Right lobe of liver (tissue), 6 donors: Measurements from ENCODE around the gene TRIM56. TPM values are rescaled to one million over a fixed set of nuclear protein-coding genes. Genes with fewer than 3 reads are reported as not detected.

Experiments used
- ATAC-seq, 4 donors: fragments of 200-7000 bp; cut with Tn5 transposase; one replicate each; pipeline ENCODE4 v1.9.1; 2020; ENCODE audit warnings: mild to moderate bottlenecking in 4 of 4, moderate library complexity in 4 of 4
- DNase-seq, 3 donors: peaks; one replicate each; pipeline ENCODE4 v3.0.0-alpha.2; 2020
- H3K27ac ChIP-seq, 3 donors: fragments of 200-600 bp; one replicate each; pipeline ENCODE4 v1.8.0; 2022
- H3K27me3 ChIP-seq, 2 donors: fragments of 200-600 bp; one replicate each; pipeline ENCODE4 v1.8.0; 2022
- H3K36me3 ChIP-seq, 4 donors: fragments of 200-600 bp; sonication (generic) in 1 of 4; one replicate each; pipeline versions ENCODE4 v1.5.1 to v1.8.0; 2017 to 2022; ENCODE audit warnings: control low read depth in 1 of 4
- H3K4me1 ChIP-seq, 4 donors: fragments of 200-600 bp; sonication (generic) in 1 of 4; one replicate each; pipeline versions ENCODE4 v1.5.1 to v1.8.0; 2017 to 2022; ENCODE audit warnings: control low read depth in 1 of 4
- H3K4me3 ChIP-seq, 3 donors: fragments of 200-600 bp; one replicate each; pipeline ENCODE4 v1.8.0; 2022
- H3K9me3 ChIP-seq, 4 donors: fragments of 200-600 bp; sonication (generic) in 1 of 4; one replicate each; pipeline versions ENCODE4 v1.5.1 to v1.8.0; 2017 to 2022; ENCODE audit warnings: control low read depth in 1 of 4
- POLR2A ChIP-seq: fragments of 450-650 bp; IDR thresholded peaks from one replicate; pipeline ENCODE4 v1.6.1; 2017; ENCODE audit warnings: antibody characterized with exemption, mild to moderate bottlenecking
- WGBS: methylation state at CpG from one replicate; pipeline ENCODE4 v1.1.6; 2018; ENCODE audit warnings: low coverage, low lambda C conversion rate; ENCODE audit not compliant: insufficient coverage; ENCODE audit errors: missing lambda C conversion rate; 5-methylcytosine and 5-hydroxymethylcytosine counted together
- intact Hi-C, 2 donors: fragments of 100-400 bp; cut with DNase I; formaldehyde crosslinking; loops; one replicate each; pipeline versions ENCODE4 v1.11.2 to v1.14.1; 2022
- total RNA-seq, 6 experiments: library from RNA; depleted of rRNA in 2 of 6; stranded (reverse); fragments of >200 nt in 2 of 6; fragmentation: NEBNext Ultra II Directional in 3 of 6; extraction: Animal tissue kit (Norgen Biotek cat#: 25700) in 3 of 6; gene quantifications; one replicate each; pipeline versions ENCODE4 v1.1.0 to v1.2.4, GENCODE V29; 2016 to 2023
- TF ChIP-seq, protein P1 (sequence below), 4 donors: fragments of 200-600 bp in 3 of 4; fragments of 450-650 bp in 1 of 4; IDR thresholded peaks; one replicate each; pipeline versions ENCODE4 v1.5.1 to v1.8.0; 2016 to 2022; ENCODE audit warnings: antibody characterized with exemption in 4 of 4, mild to moderate bottlenecking in 2 of 4
- donor health status: DM: no; HTN: yes; CAD: no.
- donor health status: DM: no; HTN: no; CAD: no.
- donor health status: DM: no; HTN: no; CAD: no.
- donor health status: DM: no; HTN: yes; CAD: no.
- donor health status: DM: no; HTN: yes; CAD: no.

The TRIM56 gene
- total RNA-seq, 6 experiments from 2014 or later: 9.2 to 19.7 (median 17.6) TPM

- intact Hi-C loops: no loop called here
- Histone ChIP-seq H3K4me1 (peaks cover 0 to 55% (median 25%) of the 10 kb centered on the region in 4 donors), H3K9me3 (no peaks in the 10 kb centered on the region), H3K27me3 (no peaks in the 10 kb centered on the region), H3K27ac (peak within 1 kb of the TSS; percentile 84 to 95 (median 84)), H3K36me3 (peaks cover 0 to 9% (median 4%) of the 10 kb centered on the region in 4 donors), H3K4me3 (peak within 1 kb of the TSS; percentile 31 to 42 (median 36))
- WGBS: 2% methylated on average over 11 of the region's 22 CpGs
- TF ChIP-seq, protein P1, sequence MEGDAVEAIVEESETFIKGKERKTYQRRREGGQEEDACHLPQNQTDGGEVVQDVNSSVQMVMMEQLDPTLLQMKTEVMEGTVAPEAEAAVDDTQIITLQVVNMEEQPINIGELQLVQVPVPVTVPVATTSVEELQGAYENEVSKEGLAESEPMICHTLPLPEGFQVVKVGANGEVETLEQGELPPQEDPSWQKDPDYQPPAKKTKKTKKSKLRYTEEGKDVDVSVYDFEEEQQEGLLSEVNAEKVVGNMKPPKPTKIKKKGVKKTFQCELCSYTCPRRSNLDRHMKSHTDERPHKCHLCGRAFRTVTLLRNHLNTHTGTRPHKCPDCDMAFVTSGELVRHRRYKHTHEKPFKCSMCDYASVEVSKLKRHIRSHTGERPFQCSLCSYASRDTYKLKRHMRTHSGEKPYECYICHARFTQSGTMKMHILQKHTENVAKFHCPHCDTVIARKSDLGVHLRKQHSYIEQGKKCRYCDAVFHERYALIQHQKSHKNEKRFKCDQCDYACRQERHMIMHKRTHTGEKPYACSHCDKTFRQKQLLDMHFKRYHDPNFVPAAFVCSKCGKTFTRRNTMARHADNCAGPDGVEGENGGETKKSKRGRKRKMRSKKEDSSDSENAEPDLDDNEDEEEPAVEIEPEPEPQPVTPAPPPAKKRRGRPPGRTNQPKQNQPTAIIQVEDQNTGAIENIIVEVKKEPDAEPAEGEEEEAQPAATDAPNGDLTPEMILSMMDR (IDR thresholded peaks at IDR 0.05): peak in 3 of 4 donors; percentile 33 to 44 (median 37)
- TF ChIP-seq POLR2A: peak; percentile 100
- ATAC-seq (peak; percentile 70 to 87 (median 80)), DNase-seq (peak; percentile 94 to 96 (median 95))
Observed at GRCh38 chr7:101126651-101127459, 41.6 kb downstream of the TRIM56 start, which contains the start of gene SERPINE1. Gene SERPINE1 (plus strand): TSS chr7:101127104. CDS start chr7:101128394, 1,290 bp downstream.

- H3K27me3 ChIP-seq: no peaks in the 10 kb centered on the region
- H3K36me3 ChIP-seq: peaks cover 0 to 14% (median 4%) of the 10 kb centered on the region in 4 donors
- H3K4me1 ChIP-seq: peaks cover 0 to 53% (median 24%) of the 10 kb centered on the region in 4 donors
- peak overlapping the region; percentile 31 to 42 (median 36) for H3K4me3 ChIP-seq
- intact Hi-C loops: no loop called here
- TF ChIP-seq, protein P1 (IDR thresholded peaks at IDR 0.05): no peak
- TF ChIP-seq POLR2A: no peak
- H3K9me3 ChIP-seq: no peaks in the 10 kb centered on the region
- H3K27ac ChIP-seq: peak overlapping the region; percentile 70 to 95 (median 84)
- 37% methylated on average over 2 of the region's 3 CpGs for WGBS
- no peak for ATAC-seq
- DNase-seq: no peak
Observed at GRCh38 chr7:101127460-101128039, 42.3 kb downstream of the TRIM56 start.

DNA sequence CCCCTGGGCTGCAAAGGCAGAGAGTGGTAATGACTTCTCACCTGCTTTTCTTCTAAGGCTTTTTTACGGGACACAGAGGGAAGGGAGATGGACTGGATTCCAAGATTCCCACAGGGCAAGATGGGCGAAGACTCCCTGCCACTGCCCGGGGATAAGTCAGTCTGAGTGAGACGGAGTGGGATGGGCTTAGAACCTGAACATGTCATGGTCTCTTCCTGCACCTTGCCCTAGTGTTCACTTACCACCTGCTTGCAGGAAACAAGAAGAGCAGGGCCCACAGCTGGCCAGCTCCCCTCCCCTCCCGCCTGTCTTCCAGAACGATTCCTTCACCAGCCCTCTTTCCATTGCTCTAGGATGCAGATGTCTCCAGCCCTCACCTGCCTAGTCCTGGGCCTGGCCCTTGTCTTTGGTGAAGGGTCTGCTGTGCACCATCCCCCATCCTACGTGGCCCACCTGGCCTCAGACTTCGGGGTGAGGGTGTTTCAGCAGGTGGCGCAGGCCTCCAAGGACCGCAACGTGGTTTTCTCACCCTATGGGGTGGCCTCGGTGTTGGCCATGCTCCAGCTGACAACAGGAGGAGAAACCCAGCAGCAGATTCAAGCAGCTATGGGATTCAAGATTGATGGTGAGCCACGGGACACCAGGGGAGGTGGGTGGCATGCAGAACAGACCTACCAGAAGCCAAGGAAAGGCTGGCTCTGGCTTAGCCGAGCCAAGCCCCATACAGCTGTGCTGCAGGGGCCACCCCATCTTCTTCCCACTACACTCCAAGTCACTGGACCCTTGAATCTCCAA lies 43.0 kb downstream of the TRIM56 start:
- ATAC-seq (no peak), DNase-seq (no peak)
- TF ChIP-seq, protein P1 (IDR thresholded peaks at IDR 0.05): no peak
- TF ChIP-seq POLR2A: peak; percentile 51
- H3K27ac ChIP-seq: peak overlapping the region; percentile 70 to 95 (median 84)
- H3K36me3 ChIP-seq: peaks cover 0 to 14% (median 4%) of the 10 kb centered on the region in 4 donors
- H3K4me3 ChIP-seq: peak overlapping the region in 2 of 3 donors; percentile 36 to 42
- WGBS: 47% methylated on average over 8 of the region's 14 CpGs
- no peaks in the 10 kb centered on the region for H3K9me3 ChIP-seq
- H3K4me1 ChIP-seq: peaks cover 0 to 46% (median 20%) of the 10 kb centered on the region in 4 donors
- intact Hi-C loops: no loop called here
- H3K27me3 ChIP-seq: no peaks in the 10 kb centered on the region

DNA sequence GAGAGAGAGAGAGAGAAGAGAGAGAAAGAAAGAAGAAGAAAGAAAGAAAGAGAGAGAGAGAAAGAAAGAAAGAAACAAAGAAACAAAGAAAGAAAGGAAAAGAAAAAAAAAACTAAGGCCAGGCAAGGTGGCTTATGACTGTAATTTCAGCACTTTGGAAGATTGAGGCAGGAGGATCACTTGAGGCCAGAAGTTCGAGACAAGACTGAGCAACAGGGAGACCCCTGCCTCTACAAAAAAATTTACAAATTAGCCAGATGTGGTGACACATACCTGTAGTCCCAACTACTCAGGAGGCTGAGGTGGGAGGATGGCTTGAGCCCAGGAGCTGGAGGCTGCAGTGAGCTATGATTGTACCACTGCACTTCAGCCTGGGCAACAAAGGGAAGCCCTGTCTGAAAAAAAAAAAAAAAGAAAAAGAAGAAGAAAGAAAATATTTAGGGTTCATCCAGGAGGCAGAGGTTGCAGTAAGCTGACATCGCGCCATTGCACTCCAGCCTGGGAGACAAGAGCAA lies 44.4 kb downstream of the TRIM56 start:
- no peaks in the 10 kb centered on the region for H3K27me3 ChIP-seq
- no peaks in the 10 kb centered on the region for H3K9me3 ChIP-seq
- TF ChIP-seq, protein P1 (IDR thresholded peaks at IDR 0.05): no peak
- no peak for TF ChIP-seq POLR2A
- no peak for DNase-seq
- H3K4me3 ChIP-seq: no peak overlapping the region
- peaks cover 0 to 32% (median 15%) of the 10 kb centered on the region in 4 donors for H3K4me1 ChIP-seq
- H3K36me3 ChIP-seq: peaks cover 0 to 19% (median 9%) of the 10 kb centered on the region in 4 donors
- intact Hi-C loops: no loop called here
- WGBS: 74% methylated on average over 3 of the region's 3 CpGs
- no peak for ATAC-seq
- no peak overlapping the region for H3K27ac ChIP-seq
